ENCODE measurements around the gene EMC10.

DNA sequence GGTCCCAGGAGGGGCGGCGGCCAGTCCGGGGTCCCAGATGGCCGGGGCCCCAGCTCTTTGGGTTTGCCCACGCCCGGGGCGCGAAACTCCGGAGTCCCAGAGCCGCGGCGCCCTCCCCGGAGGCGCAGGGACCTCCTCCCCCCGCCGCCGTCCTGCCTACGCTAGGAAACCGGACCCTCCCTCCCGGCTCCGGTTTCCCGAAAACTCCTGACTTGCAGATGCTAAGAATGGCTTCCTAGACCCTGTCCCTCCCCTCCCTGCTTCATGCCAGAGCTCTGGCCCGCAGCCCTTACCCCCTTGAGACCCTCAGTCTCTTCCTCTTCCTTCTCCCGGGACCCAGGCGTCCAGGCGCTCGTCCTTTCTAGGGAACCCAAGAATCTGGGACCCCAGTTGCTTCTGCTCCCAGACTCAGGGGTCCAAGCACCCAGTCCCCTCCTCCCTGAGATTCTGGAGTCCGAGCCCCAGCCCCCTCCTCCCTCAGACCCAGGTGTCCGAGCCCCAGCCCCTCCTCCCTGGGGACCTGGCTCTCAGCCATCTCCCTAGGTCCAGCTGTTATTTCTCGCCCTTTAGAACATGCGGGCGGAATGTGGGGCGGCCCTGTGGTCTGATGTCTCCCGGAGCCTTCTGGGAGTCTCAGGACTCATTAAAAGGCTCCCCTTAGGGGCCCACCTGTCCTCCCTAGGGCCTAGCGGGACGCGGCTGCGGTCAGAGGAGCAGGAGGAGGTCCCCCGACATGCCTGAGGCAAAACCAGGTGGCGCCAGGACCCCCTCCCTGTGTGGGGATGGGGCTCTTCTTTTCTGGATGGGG is 43.9 kb upstream of the EMC10 start, which contains the start of gene MYBPC2:
- TF ChIP-seq CTCF (conservative IDR thresholded peaks at IDR 0.05; ENCODE audit: low read depth, low read length): no peak
- TF ChIP-seq EZH2phosphoT487 (IDR thresholded peaks at IDR 0.05; ENCODE audit: borderline replicate concordance, low read length): no peak
- TF ChIP-seq EZH2 (IDR thresholded peaks at IDR 0.05; ENCODE audit: low read length, unreplicated experiment): no peak
